ENCODE measurements around the gene PKM.

Gene PKM

GRCh38 chr15:72155635-72156616, 75.1 kb downstream of the PKM start:
- DNase-seq (ENCODE audit: low read depth in 2 of 2), result peak; percentile 58 to 70

- DNase-seq (ENCODE audit: low read depth in 2 of 2), result no peak
Measured at GRCh38 chr15:72155003-72155621, 75.9 kb downstream of the PKM start.

GRCh38 chr15:72154316-72154715, 76.7 kb downstream of the PKM start:
- no peak for DNase-seq (ENCODE audit: low read depth in 2 of 2)

GRCh38 chr15:72153269-72154000, 77.6 kb downstream of the PKM start:
- DNase-seq (ENCODE audit: low read depth in 2 of 2), result no peak

Measured in stimulated activated CD8-positive, alpha-beta memory T cell treated with anti-CD3 and anti-CD28 coated beads, Interleukin-2, amount 100 ng/mL, for 1 hour (primary cell).